HL-60 (cell line): ENCODE results near the gene SLC30A1.

ENCODE experiments used
- DNase-seq, 2 experiments: peaks; one replicate each; pipeline ENCODE4 v3.0.0-alpha.2; 2010 to 2020; ENCODE audit warnings: low read depth in 1 of 2, low spot score in 1 of 2
- H3K27ac ChIP-seq: fragments of 250-450 bp; sonication (Bioruptor Pico); replicated peaks from 2 replicates; pipeline ENCODE4 v1.5.1; 2020; ENCODE audit warnings: mild to moderate bottlenecking, moderate library complexity
- H3K27me3 ChIP-seq: fragments of 250-450 bp; sonication (Bioruptor Pico); 2 replicates; pipeline ENCODE4 v1.5.1; 2021; ENCODE audit warnings: mild to moderate bottlenecking, moderate library complexity; ENCODE audit not compliant: insufficient read depth, poor library complexity, severe bottlenecking
- H3K4me3 ChIP-seq: replicated peaks from 2 replicates; pipeline ENCODE4 v1.5.1; 2011; ENCODE audit warnings: mild to moderate bottlenecking, control low read depth, low read length; ENCODE audit not compliant: insufficient read depth
- GABPA ChIP-seq: IDR thresholded peaks from 2 replicates; pipeline ENCODE4 v1.6.1; 2012; ENCODE audit warnings: low read depth
- POLR2AphosphoS5 ChIP-seq: IDR thresholded peaks from 2 replicates; pipeline ENCODE4 v1.6.1; 2012; ENCODE audit warnings: low read depth
- SPI1 ChIP-seq: IDR thresholded peaks from 2 replicates; pipeline ENCODE4 v1.6.1; 2012; ENCODE audit warnings: low read depth, mild to moderate bottlenecking, borderline replicate concordance
- TF ChIP-seq, protein P1 (sequence below): IDR thresholded peaks from one replicate; pipeline ENCODE4 v1.5.1; 2011; ENCODE audit warnings: low read length, control low read depth, inconsistent platforms; ENCODE audit not compliant: insufficient read depth
- TF ChIP-seq, protein P2 (sequence below): IDR thresholded peaks from 2 replicates; pipeline ENCODE4 v1.6.1; 2012; ENCODE audit warnings: low read depth; ENCODE audit not compliant: insufficient replicate concordance

Gene SLC30A1

DNA sequence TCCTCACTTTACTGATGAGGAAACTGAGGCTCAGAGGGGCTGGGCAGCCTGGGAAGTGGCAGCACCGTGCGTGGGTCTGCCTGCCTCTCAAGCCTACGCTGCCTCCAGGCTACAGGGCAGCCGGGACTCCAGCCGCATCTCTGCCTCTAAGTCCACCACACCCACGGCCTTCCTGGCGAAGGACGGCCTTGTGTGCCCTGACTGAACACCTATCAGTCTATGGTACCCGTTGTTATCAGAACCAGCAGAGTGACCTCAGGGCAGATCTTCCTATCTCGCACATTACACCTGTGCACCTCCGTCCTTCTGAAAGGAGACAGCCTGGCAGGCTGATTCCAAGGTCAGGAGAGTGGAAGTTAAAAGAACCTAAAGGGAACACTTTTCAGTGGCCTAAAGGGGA lies 35.7 kb upstream of the SLC30A1 start:
- TF ChIP-seq GABPA (no peak), POLR2AphosphoS5 (no peak), SPI1 (no peak)
- TF ChIP-seq, protein P1, sequence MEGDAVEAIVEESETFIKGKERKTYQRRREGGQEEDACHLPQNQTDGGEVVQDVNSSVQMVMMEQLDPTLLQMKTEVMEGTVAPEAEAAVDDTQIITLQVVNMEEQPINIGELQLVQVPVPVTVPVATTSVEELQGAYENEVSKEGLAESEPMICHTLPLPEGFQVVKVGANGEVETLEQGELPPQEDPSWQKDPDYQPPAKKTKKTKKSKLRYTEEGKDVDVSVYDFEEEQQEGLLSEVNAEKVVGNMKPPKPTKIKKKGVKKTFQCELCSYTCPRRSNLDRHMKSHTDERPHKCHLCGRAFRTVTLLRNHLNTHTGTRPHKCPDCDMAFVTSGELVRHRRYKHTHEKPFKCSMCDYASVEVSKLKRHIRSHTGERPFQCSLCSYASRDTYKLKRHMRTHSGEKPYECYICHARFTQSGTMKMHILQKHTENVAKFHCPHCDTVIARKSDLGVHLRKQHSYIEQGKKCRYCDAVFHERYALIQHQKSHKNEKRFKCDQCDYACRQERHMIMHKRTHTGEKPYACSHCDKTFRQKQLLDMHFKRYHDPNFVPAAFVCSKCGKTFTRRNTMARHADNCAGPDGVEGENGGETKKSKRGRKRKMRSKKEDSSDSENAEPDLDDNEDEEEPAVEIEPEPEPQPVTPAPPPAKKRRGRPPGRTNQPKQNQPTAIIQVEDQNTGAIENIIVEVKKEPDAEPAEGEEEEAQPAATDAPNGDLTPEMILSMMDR = no peak
- TF ChIP-seq, protein P2, sequence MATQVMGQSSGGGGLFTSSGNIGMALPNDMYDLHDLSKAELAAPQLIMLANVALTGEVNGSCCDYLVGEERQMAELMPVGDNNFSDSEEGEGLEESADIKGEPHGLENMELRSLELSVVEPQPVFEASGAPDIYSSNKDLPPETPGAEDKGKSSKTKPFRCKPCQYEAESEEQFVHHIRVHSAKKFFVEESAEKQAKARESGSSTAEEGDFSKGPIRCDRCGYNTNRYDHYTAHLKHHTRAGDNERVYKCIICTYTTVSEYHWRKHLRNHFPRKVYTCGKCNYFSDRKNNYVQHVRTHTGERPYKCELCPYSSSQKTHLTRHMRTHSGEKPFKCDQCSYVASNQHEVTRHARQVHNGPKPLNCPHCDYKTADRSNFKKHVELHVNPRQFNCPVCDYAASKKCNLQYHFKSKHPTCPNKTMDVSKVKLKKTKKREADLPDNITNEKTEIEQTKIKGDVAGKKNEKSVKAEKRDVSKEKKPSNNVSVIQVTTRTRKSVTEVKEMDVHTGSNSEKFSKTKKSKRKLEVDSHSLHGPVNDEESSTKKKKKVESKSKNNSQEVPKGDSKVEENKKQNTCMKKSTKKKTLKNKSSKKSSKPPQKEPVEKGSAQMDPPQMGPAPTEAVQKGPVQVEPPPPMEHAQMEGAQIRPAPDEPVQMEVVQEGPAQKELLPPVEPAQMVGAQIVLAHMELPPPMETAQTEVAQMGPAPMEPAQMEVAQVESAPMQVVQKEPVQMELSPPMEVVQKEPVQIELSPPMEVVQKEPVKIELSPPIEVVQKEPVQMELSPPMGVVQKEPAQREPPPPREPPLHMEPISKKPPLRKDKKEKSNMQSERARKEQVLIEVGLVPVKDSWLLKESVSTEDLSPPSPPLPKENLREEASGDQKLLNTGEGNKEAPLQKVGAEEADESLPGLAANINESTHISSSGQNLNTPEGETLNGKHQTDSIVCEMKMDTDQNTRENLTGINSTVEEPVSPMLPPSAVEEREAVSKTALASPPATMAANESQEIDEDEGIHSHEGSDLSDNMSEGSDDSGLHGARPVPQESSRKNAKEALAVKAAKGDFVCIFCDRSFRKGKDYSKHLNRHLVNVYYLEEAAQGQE = no peak
- Histone ChIP-seq H3K27me3 (no peaks in the 10 kb centered on the region), H3K4me3 (no peak overlapping the region), H3K27ac (no peak overlapping the region)
- DNase-seq = no peak

DNA sequence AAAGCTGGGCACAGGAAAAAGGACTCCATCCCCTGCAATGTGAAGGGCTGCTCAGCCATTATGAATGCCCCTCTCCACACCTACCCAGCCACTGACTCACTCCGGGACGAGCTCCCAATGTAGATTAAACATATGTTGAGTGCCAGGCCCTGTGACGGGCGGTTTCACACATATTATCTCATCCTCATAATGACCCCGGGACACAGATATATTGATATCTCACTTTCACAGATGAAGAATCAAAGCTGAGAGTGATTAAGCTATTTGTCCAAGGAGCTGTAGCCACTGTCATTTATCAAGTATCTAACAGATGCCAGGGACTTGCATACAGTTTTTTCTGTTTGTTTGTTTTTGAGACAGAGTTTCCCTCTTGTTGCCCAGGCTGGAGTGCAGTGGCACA lies 35.0 kb upstream of the SLC30A1 start:
- H3K27ac ChIP-seq = no peak overlapping the region

DNA sequence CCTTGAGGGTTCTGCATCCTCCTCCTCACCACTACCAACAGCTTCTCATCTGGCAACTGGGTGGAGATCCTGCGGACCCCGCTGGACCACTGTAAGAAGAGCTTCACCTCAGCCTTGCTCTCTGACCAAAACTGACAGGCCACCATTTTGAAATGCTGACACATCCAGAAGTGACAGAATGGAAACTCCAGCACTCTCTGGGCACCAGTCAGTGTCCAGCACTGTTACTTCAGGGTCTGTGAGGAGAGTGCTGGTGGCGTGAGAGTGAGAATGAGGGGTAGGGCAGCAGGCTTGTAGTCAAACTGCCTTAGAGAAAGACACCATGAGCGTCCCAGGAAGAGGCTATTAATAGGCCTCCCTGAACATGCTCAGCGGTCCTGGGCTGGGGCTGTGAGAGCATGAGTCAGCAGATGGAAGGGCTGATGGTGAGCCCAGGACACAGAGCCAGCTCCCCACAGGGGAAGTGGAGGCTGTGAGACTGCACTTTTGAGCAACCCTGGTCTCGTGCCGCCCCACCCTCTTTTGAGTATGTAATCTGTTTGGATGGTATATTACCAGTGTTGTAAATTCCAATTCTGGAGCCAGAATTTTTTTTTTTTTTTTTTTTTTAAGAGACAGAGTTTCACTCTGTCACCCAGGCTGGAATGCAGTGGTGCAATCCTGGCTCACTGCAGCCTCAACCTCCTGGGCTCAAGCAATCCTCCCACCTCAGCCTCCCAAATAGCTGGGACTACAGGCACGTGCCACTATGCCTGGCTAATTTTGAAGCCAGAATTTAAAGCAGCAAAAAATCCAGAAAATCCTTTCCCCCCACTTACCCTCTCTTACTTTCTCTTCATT lies 34.4 kb upstream of the SLC30A1 start:
- H3K27ac ChIP-seq = peak overlapping the region; percentile 57
- H3K27me3 ChIP-seq = no peaks in the 10 kb centered on the region
- no peak overlapping the region for H3K4me3 ChIP-seq
- peak; percentile 86 to 95 for DNase-seq
- 0 out of 2 replicates have a peak, but pooled peaks have one; percentile 36 for TF ChIP-seq POLR2AphosphoS5
- TF ChIP-seq, protein P2 = no peak
- peak; percentile 86 for TF ChIP-seq SPI1
- no peak for TF ChIP-seq GABPA
- TF ChIP-seq, protein P1 = no peak

More for the DNA sequence above, 35.0 kb upstream of the SLC30A1 start:
- DNase-seq = no peak
- Histone ChIP-seq H3K4me3 (no peak overlapping the region), H3K27me3 (no peaks in the 10 kb centered on the region)
- TF ChIP-seq, protein P2 = no peak
